NCI-H2029 (cell line): Measurements from ENCODE around the gene NAIF1.
"Not testable (repeated sequence)": the region's sequence is repeated elsewhere in the genome, so short reads cannot be mapped to it uniquely, and the experiment has no call there.

Experiments
- DNase-seq: peaks from one replicate; lab custom pipeline; 2025; lab: John Stamatoyannopoulos, UW

Gene NAIF1, protein sequence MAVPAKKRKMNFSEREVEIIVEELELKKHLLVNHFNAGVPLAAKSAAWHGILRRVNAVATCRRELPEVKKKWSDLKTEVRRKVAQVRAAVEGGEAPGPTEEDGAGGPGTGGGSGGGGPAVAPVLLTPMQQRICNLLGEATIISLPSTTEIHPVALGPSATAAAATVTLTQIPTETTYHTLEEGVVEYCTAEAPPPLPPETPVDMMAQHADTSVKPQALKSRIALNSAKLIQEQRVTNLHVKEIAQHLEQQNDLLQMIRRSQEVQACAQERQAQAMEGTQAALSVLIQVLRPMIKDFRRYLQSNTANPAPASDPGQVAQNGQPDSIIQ

DNA sequence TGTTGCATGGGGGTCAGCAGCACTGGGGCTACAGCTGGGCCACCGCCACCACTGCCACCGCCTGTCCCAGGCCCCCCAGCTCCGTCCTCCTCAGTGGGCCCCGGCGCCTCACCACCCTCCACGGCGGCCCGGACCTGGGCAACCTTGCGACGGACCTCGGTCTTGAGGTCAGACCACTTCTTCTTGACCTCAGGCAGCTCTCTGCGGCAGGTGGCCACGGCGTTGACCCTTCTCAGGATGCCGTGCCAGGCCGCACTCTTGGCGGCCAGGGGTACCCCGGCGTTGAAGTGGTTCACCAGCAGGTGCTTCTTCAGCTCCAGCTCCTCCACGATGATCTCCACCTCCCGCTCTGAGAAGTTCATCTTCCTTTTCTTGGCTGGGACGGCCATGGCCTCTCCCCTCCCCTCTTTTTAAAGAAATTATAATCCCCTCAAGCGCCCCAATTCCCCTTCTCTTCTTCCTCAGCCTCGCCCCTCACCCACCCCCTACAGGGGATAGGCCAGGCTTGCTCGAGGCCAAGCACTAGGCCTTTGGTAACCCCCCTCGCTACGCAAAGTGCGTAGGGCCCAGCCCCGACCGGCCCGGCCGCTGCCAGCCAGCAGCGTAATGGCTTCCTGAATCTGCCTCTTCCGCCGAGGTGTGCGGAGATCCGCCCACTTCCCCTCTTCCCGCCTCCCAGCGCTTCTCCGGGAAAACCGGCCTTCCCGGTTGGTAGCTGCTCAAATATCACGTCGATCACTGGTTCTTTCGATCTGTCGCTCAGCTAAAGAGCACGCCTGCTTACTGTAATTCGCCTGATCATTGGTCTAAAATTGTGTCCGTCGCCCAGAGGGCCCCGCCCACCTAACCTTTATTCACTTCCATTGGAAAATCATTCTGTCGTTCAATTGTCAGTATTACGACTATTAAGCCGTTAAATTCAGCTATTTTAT lies at the start of gene NAIF1:
TSS of gene NAIF1 (minus strand) at position 608 of the 932 bp plus-strand sequence. CDS start at position 389, 219 bp downstream.
- peak; percentile 99 for DNase-seq

DNA sequence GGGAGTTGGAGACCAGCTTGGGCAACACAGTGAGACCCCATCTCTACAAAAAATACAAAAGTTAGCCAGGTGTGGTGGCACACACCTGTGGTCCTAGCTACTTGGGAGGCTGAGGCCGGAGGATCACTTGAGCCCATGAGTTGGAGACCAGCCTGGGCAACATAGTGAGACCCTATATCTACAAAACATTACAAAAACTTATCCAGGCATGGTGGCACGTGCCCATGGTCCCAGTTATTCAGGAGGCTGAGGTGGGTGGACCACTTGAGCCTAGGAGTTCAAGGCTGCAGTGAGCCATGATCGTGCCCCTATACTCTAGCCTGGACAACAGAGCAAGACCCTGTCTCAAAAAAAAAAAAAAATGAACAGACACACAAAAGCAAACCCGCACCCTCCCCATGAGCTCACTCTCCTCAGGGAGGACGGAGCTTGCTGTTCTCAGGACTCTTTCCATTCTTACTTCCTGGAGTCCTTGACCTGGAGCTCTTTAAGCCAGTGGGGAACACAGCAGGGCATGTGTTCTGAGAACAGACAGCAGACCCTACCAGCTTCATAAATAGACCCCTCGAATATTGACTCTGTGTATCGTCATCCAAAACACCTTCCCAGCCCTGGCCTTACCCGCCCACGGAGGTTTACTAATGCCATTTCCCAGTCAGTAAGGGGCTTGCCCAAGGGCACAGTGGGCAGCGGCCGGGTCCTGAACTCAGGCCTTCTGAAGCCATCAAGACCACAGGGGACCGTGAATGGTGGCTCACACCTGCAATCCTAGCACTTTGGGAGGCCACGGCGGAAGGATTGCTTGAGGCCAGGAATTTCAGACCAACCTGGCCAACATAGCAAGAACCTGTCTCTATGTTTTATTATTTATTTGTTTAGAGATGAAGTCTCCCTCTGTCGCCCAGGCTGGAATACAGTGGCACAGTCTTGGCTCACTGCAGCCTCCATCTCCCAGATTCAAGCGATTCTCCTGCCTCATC lies 49.3 kb upstream of the NAIF1 start:
- DNase-seq = no peak

DNA sequence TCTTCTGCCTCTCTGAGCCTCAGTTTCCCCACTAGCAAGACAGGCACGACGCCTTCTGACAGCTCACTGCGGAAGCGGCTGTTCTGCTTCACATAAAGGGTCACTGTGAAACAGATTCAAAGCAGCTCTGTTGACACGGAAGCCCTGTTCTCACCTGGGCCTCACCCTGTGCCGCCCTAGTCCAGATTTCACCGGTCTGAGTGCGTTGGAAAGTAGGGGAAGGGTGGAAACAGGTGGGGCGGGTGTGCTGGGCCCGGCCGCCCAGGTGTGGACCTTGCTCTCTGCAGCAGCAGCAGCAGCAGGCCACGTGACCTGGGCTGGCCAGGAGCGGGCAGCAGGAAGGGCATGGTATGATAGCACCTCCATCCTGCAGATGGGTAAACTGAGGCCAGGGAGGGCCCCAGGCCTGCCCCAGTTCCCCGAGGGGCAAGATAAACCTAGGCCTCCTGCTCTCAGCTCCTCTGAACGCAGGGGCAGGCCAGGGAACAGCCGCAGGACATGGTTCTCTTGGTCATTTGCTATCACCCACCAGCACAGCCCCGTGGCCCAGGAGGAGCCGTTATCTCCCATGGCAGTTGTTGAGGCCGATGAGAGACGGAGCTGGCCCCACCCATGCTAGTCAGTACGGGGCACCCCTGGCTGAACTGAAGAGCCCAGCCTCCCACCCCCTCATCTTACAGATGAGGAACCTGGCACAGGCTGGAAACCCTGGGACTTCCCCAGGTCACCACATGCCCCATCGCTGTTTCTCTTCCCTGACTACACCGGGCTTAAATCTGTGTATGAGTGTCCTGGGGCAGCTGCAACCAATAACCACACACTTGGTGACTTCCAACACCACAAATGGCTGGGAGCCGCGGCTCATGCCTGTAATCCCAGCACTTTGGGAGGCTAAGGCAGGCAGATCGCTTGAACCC lies 48.3 kb upstream of the NAIF1 start:
- peak; percentile 85 for DNase-seq

DNA sequence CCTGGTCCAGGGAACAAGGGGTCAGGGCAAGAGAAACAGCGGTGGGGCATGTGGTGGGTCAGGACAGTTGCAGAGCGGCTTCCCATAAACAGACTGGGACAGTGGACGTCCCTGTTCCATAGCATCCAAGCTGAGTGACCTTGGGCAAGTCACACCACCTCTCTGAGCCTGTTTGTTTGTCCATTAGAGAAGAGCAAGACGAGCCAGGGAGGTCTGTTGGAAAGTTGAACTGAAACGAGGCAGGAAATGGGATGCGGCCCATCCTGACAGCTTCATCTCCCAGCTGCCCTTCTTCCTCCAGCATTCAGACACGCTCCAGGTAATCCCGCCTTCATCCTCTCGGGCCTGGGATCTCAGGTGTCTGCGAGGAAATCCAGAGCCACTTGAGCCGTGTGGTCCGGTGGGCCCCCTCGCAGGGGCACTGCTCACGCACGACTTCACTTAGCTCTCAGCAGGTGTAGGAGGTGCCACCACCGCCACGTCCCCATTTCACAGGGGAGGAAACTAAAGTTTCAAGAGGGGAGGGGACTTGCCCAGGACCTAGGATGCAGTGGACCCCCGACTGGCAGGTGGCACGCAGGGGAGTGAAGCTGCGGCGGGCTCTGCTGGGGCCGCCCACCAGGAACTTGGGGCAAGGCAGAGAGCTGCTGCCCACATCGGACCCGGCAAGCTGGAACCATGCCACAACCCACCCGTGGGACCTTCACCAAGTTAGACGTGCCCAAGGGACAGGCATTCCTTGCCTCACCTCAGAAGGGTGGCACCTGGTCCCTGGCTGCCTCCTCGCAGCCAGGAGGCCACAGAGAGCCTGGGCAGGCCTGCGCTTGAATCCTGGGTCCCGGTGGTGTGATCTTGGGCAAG lies 47.4 kb upstream of the NAIF1 start:
- no peak for DNase-seq

DNA sequence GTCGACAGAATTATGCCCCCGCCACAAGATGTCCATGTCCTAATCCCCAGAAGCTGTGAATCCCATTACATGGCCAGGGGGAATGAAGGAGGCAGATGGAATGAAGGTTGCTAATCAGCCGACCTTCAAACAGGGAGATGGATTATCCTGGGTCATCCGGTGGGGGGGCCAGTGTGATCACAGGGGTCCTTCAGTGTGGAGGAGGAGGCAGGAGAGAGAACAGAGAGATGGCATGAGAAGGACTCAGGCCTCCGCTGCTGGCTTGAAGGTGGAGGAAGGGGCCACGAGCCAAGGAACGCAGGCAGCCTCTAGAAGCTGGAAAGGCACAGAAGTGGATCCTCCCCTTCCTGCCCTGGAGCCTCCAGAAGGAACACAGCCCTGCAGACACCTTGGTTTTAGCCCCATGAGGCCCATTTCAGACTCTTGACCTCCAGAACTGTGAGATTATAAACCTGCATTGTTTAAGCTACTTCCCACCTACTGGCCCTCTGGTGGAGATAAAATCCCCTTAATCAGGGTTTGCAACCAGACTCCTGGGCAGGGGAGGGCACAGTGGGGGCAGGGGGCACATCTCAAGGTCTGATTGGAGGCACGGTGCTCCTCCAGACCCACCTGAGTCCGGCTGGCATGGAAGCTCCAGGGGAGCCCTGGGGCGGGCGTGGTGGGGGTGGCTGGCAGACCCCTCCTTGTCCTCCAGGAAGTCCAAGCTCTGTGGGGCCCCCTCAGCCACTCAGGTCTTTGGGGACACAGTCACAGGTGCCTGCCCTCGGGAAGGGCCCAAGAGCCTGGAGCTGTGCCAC lies 46.6 kb upstream of the NAIF1 start:
- DNase-seq = no peak

DNA sequence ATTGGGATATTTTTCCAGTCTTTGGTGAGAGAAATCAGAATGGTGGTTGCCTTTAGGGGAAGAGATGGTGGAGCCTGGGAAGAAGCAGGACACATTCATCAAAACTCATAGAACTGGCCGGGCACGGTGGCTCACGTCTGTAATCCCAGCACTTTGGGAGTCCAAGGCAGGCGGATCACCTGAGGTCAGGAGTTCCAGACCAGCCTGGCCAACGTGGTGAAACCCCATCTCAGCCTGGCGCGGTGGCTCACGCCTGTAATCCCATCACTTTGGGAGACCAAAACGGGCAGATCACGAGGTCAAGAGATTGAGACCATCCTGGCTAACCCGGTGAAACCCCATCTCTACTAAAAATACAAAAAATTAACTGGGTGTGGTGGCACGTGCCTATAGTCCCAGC lies 44.6 kb upstream of the NAIF1 start:
- not testable (repeated sequence) for DNase-seq

DNA sequence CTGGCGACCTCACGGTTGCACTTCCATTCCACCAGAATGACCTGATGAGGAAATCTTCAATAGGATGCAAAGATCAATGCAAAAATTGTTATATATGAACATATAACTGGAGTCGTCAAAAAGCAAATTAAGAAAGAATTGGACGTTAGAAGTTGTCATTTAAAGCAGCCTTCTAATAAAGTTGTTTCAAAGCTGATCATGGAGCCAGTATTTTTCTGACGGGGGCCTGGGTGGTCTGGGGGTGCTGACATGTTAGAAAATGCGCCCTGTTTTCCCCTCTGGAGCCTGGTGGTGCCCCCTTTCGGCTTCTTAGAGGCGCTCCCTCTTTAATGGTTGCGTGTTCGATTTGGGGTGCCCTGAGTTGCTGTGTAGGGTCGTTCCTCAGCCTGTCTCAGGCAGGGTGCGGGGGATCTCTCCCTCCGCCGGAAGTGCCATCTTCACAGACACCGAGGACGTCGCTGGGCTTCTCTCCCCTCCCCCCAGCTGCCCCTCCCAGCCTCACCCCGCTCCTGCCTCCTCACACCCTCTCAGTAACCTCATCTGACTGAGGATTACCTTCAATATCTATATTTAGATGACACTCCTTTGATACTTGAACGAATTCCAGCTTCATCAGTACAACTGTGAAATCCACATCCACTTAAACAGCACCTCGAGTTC lies 42.1 kb upstream of the NAIF1 start:
- DNase-seq = no peak

DNA sequence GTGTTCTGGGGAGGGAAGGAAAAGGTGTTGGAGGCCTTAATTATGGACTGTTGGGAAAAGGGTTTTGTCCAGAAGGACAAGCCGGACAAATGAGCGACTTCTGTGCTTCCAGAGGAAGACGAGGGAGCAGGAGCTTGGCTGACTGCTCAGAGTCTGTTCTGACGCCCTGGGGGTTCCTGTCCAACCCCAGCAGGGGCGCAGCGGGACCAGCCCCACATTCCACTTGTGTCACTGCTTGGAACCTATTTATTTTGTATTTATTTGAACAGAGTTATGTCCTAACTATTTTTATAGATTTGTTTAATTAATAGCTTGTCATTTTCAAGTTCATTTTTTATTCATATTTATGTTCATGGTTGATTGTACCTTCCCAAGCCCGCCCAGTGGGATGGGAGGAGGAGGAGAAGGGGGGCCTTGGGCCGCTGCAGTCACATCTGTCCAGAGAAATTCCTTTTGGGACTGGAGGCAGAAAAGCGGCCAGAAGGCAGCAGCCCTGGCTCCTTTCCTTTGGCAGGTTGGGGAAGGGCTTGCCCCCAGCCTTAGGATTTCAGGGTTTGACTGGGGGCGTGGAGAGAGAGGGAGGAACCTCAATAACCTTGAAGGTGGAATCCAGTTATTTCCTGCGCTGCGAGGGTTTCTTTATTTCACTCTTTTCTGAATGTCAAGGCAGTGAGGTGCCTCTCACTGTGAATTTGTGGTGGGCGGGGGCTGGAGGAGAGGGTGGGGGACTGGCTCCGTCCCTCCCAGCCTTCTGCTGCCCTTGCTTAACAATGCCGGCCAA lies 41.3 kb upstream of the NAIF1 start:
- no peak for DNase-seq

DNA sequence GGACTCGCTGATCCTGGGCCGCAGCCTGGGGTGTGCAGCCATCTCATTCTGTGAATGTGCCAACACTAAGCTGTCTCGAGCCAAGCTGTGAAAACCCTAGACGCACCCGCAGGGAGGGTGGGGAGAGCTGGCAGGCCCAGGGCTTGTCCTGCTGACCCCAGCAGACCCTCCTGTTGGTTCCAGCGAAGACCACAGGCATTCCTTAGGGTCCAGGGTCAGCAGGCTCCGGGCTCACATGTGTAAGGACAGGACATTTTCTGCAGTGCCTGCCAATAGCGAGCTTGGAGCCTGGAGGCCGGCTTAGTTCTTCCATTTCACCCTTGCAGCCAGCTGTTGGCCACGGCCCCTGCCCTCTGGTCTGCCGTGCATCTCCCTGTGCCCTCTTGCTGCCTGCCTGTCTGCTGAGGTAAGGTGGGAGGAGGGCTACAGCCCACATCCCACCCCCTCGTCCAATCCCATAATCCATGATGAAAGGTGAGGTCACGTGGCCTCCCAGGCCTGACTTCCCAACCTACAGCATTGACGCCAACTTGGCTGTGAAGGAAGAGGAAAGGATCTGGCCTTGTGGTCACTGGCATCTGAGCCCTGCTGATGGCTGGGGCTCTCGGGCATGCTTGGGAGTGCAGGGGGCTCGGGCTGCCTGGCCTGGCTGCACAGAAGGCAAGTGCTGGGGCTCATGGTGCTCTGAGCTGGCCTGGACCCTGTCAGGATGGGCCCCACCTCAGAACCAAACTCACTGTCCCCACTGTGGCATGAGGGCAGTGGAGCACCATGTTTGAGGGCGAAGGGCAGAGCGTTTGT lies 40.5 kb upstream of the NAIF1 start:
- no peak for DNase-seq

DNA sequence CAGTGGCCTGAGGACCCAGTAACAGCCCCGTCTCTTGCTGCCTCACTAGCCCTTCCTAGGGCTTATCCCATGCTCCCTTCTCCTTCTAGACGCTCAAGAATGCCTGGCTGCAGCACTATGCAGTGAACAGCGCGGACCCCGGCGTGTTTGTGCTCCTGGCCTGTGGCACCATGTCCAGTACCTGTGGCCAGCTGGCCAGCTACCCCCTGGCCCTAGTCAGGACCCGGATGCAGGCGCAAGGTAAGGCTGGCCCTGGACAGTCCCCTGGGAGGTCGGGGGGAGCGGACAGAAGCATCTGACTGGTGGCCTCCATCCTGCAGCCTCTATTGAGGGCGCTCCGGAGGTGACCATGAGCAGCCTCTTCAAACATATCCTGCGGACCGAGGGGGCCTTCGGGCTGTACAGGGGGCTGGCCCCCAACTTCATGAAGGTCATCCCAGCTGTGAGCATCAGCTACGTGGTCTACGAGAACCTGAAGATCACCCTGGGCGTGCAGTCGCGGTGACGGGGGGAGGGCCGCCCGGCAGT lies 39.9 kb upstream of the NAIF1 start:
- no peak for DNase-seq

DNA sequence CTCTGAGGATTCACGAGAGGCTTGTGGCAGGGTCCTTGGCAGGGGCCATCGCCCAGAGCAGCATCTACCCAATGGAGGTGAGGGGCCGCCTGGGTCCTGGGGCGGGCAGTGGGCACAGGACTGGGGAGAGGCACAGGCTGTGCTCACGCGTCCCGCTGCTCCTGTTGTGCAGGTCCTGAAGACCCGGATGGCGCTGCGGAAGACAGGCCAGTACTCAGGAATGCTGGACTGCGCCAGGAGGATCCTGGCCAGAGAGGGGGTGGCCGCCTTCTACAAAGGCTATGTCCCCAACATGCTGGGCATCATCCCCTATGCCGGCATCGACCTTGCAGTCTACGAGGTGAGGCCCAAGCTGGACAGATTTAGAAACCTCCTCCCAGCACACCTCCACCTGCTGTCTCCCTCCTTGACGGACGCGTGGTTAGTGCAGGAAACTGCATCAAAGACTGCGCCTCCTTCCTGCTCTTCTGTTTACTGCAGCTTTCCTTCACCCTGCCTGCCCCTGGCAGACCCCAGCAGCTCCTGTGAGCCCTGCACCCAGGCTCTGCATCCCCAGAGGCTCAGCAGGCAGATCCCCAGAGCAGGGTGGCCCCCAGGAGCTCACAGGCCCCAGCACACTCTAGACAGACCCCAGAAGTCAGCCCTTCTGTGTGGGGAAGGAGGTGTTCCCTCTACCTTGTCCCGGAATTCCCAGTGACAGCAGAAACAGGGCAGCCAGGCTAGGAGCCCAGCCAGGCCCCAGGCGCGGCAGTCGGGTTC lies 39.2 kb upstream of the NAIF1 start:
- DNase-seq = no peak

DNA sequence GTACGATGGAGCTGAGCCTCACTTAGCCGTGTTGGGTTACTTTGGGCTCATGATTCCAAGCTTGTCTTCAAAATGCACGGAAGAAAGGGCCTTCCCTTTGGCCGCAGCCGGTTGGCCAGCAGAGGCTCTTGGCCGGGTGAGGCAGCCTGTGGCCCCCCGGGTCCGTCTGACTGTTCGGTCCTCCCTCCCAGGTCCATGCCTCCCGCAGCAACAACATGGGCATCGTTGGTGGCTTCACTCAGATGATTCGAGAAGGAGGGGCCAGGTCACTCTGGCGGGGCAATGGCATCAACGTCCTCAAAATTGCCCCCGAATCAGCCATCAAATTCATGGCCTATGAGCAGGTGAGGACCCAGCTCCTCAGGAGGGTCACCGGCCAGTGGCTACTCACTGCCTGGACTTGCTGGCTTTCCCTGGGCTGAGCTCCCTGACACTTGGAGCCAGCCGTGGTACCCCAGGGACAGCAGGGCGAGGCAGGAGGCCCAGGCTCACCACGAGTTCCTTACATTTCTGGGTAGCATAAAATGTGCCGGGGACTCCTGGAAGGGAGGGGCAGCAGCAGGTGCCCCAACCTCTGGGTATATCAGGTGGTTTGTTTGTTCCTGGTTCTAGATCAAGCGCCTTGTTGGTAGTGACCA lies 38.5 kb upstream of the NAIF1 start:
- DNase-seq = no peak

DNA sequence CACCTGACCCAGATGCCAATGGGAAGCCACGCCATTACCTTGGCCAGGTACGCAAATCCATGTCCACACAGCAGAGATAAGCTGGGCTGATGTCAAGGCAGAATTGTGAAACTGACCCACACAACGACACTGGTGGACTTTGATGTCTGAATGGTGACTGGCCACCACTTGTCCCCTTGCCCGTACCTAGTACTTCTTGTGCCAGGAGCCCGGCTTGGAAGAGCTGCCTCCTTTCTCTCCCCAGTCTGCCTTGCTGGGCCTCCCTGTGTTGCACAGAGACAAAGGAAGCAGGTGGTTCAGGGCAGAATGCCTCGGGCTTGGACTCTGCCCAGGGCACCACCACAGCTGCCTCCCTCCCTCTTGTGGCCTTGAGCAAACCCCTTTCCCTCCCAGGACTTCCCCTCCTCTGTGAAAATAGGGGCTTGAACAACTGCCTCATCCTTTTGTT lies 37.1 kb upstream of the NAIF1 start:
- DNase-seq = peak; percentile 79

DNA sequence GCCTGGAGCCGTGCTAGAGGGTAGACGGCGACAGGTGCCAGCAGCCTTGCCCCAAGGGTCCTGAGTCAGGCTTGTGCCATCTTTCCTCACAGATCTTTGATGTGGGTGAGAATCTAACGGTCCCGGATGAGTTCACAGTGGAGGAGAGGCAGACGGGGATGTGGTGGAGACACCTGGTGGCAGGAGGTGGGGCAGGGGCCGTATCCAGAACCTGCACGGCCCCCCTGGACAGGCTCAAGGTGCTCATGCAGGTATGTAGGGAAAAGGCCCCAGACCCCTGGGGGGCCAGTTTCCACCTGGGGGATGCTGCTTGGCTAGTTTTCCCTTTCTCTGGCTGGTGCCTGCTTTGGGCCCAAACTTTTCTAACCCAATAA lies 36.5 kb upstream of the NAIF1 start:
- no peak for DNase-seq

DNA sequence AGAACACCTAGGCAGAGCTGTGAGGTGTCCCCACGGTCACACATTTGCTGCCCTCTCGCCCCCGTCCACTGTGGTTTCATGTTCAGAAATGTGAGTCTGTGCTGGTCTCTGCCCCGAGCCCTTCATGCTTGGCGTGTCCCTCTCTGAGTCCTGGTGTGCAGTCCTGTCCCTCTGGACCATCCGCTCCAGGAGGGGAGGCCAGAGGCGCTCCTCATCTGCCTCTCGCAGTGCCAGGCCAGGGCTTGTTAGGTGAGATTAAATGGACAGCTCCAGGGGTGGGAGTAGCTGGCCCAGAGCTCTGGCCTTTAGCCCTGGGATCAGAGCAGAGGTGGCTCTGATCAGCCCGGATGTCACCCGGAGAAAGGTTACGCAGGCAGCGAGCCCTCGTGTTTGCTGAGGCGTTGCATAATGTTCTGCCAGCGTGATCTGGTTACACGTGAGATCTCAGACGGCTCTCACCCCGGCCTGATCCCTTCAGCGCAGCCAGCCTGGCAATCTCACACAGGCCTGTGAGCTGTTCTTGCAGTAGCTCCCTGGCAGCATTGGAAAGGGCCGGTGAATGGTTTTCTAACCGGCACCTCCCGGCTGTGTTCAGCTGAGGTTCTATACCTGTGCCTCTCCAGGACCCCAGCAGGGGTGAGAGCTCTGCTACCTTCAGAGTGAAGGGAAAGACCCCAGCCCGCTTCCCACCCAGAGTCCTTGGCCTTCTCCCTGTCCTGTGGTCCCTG lies 35.9 kb upstream of the NAIF1 start:
- peak; percentile 87 for DNase-seq
